T-cell (primary cell): ENCODE data around the gene SLC12A1. TPM values are rescaled to one million over a fixed set of nuclear protein-coding genes. Genes with fewer than 3 reads are reported as not detected.
A peak's percentile ranks its signal among the peaks of the same experiment; 100 is the strongest.

Source experiments
- ATAC-seq, 4 experiments: fragments of 200-7000 bp in 3 of 4; fragments of 150-1000 bp in 1 of 4; cut with Tn5 transposase; replicated peaks in 1 of 4; 1 replicate in 3 of 4; 2 replicates in 1 of 4; pipeline ENCODE4 v1.10.0; 2021; ENCODE audit warnings: moderate library complexity in 3 of 4, mild to moderate bottlenecking in 2 of 4, moderate number of reproducible peaks in 1 of 4
- CTCF ChIA-PET, 2 donors: fragments of 300-600 bp; sonication (Branson Sonifier 250); formaldehyde crosslinking; loops; one replicate each; lab custom pipeline; 2022; ENCODE audit warnings: antibody characterized with exemption in 2 of 2; lab: Charles Lee
- POLR2A ChIA-PET, 2 donors: fragments of 300-600 bp; sonication (Branson Sonifier 250); formaldehyde crosslinking; loops; one replicate each; lab custom pipeline; 2022; ENCODE audit warnings: antibody characterized with exemption in 2 of 2; lab: Charles Lee
- DNase-seq, 35 experiments: peaks; one replicate each; pipeline versions ENCODE4 v3.0.0 to v3.0.0-alpha.2; 2013 to 2023
- H3K27ac ChIP-seq: one replicate; pipeline ENCODE4 v1.5.1; 2013; ENCODE audit warnings: low read length
- H3K27me3 ChIP-seq, 2 experiments: replicated peaks in 1 of 2; 1 replicate in 1 of 2; 2 replicates in 1 of 2; pipeline versions ENCODE4 v1.6.1 to v1.7.0; 2013; ENCODE audit warnings: low read length in 1 of 2, mixed read lengths in 1 of 2; ENCODE audit not compliant: control insufficient read depth in 2 of 2, insufficient read depth in 2 of 2; ENCODE audit errors: extremely low read depth in 1 of 2
- H3K36me3 ChIP-seq, 2 donors: 1 replicate in 1 of 2; 2 replicates in 1 of 2; pipeline versions ENCODE4 v1.6.1 to v1.7.0; 2013; ENCODE audit warnings: low read length in 1 of 2; ENCODE audit not compliant: control insufficient read depth in 2 of 2, insufficient read depth in 1 of 2; ENCODE audit errors: extremely low read depth in 1 of 2
- H3K4me1 ChIP-seq, 2 experiments: 1 replicate in 1 of 2; 2 replicates in 1 of 2; pipeline versions ENCODE4 v1.6.1 to v1.7.0; 2013; ENCODE audit warnings: low read length in 2 of 2, mixed read lengths in 1 of 2; ENCODE audit not compliant: insufficient read depth in 2 of 2, control insufficient read depth in 1 of 2; ENCODE audit errors: extremely low read depth in 1 of 2
- H3K4me3 ChIP-seq, 2 donors: 1 replicate in 1 of 2; 2 replicates in 1 of 2; pipeline versions ENCODE4 v1.5.1 to v1.7.0; 2013; ENCODE audit warnings: mild to moderate bottlenecking in 2 of 2, low read length in 1 of 2, moderate library complexity in 1 of 2; ENCODE audit not compliant: control insufficient read depth in 1 of 2; ENCODE audit errors: extremely low read depth in 1 of 2
- H3K9me3 ChIP-seq: 2 replicates; pipeline ENCODE4 v1.7.0; 2013
- H3K27ac Mint-ChIP-seq, 2 donors: one replicate each; pipeline ENCODE4 v1.8.0; 2020 to 2021; ENCODE audit warnings: mild to moderate bottlenecking in 2 of 2, mixed read lengths in 2 of 2
- H3K27me3 Mint-ChIP-seq, 2 donors: one replicate each; pipeline ENCODE4 v1.8.0; 2021 to 2022; ENCODE audit warnings: mixed read lengths in 2 of 2
- H3K36me3 Mint-ChIP-seq: one replicate; pipeline ENCODE4 v1.8.0; 2021; ENCODE audit warnings: mixed read lengths
- H3K4me1 Mint-ChIP-seq, 3 donors: one replicate each; pipeline ENCODE4 v1.8.0; 2020 to 2022; ENCODE audit warnings: mixed read lengths in 3 of 3, mild to moderate bottlenecking in 1 of 3
- H3K4me3 Mint-ChIP-seq, 3 donors: one replicate each; pipeline ENCODE4 v1.8.0; 2020 to 2022; ENCODE audit warnings: mild to moderate bottlenecking in 3 of 3, mixed read lengths in 3 of 3, moderate library complexity in 3 of 3
- H3K9me3 Mint-ChIP-seq, 3 donors: one replicate each; pipeline ENCODE4 v1.8.0; 2020 to 2022; ENCODE audit warnings: mixed read lengths in 3 of 3
- WGBS: methylation state at CpG from one replicate; pipeline ENCODE4 v1.1.5; 2013; ENCODE audit warnings: missing lambda C conversion rate; ENCODE audit not compliant: insufficient coverage; 5-methylcytosine and 5-hydroxymethylcytosine counted together
- total RNA-seq, 35 experiments: library from RNA in 6 of 35; stranded (reverse) in 6 of 35; fragments of 120-200 nt in 1 of 35; gene quantifications; one replicate each; pipeline versions ENCODE4 v1.2.1 to v1.2.4 and lab custom pipeline; 2013 to 2026

SLC12A1 gene
- total RNA-seq, 5 donors from 2014 or later (not counting 1 experiment from before 2014, with no cell fraction given) = not detected

- Mint-ChIP-seq H3K27ac (no peak overlapping the region), H3K9me3 (peaks cover 7 to 8% (median 7%) of the 10 kb centered on the region in 3 donors), H3K4me3 (no peak overlapping the region), H3K27me3 (peaks cover 32 to 37% of the 10 kb centered on the region in 2 donors), H3K36me3 (no peaks in the 10 kb centered on the region), H3K4me1 (peaks cover 0 to 6% (median 4%) of the 10 kb centered on the region in 3 donors)
- Histone ChIP-seq H3K4me1 (no peaks in the 10 kb centered on the region), H3K4me3 (no peak overlapping the region), H3K36me3 (no peaks in the 10 kb centered on the region), H3K27me3 (peaks cover 5 to 8% of the 10 kb centered on the region in 2 experiments), H3K27ac (no peak overlapping the region), H3K9me3 (no peaks in the 10 kb centered on the region)
- DNase-seq (peak in 18 of 35 experiments; percentile 2 to 39 (median 16)), ATAC-seq (no peak)
- ChIA-PET CTCF (no interaction called here), POLR2A (no interaction called here)
- WGBS = 3% methylated on average over 3 of the region's 15 CpGs
Observed at GRCh38 chr15:48190932-48191573, 15.0 kb upstream of the SLC12A1 start.

GRCh38 chr15:48191574-48192225, 14.4 kb upstream of the SLC12A1 start, which contains the start of gene CTXN2:
Gene CTXN2 (plus strand): TSS chr15:48191665. CDS start chr15:48201301, 9,636 bp downstream.
- H3K36me3 Mint-ChIP-seq = no peaks in the 10 kb centered on the region
- no peak within 1 kb of the TSS for H3K4me3 Mint-ChIP-seq
- POLR2A ChIA-PET = no interaction called here
- H3K27ac ChIP-seq = no peak within 1 kb of the TSS
- H3K4me1 ChIP-seq = no peaks in the 10 kb centered on the region
- H3K4me1 Mint-ChIP-seq = peaks cover 0 to 6% (median 4%) of the 10 kb centered on the region in 3 donors
- H3K9me3 Mint-ChIP-seq = peaks cover 7 to 8% (median 7%) of the 10 kb centered on the region in 3 donors
- H3K27me3 Mint-ChIP-seq = peaks cover 31 to 40% of the 10 kb centered on the region in 2 donors
- peaks cover 5 to 8% of the 10 kb centered on the region in 2 experiments for H3K27me3 ChIP-seq
- 20% methylated on average over 28 of the region's 31 CpGs for WGBS
- H3K27ac Mint-ChIP-seq = no peak within 1 kb of the TSS
- DNase-seq (no peak), ATAC-seq (no peak)
- no peaks in the 10 kb centered on the region for H3K36me3 ChIP-seq
- H3K9me3 ChIP-seq = no peaks in the 10 kb centered on the region
- H3K4me3 ChIP-seq = no peak within 1 kb of the TSS
- CTCF ChIA-PET = no interaction called here

DNA sequence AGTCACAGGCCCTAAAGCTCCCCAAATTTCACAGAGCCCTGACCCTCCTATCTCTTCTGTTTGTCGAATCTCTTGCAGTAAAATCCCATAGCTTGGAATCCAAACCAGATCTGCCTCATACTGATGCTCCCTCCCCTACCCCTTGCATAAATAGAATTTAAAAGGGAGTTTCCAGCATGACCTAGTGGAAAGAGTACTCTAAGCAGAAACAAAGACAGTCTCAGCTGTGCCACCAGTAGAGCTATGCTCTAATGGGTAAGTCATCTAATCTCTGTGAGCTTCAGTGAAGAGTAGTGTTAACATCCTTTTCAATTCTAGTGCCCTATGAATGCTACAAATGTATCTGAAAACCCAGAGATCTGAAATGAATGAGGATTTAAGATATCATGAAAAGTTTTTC, 4.0 kb upstream of the SLC12A1 start:
- no CpG with 5 or more reads among the region's 1 CpG for WGBS
- Histone ChIP-seq H3K36me3 (no peaks in the 10 kb centered on the region), H3K4me3 (no peak overlapping the region), H3K27me3 (no peaks in the 10 kb centered on the region), H3K4me1 (no peaks in the 10 kb centered on the region), H3K9me3 (no peaks in the 10 kb centered on the region), H3K27ac (no peak overlapping the region)
- Mint-ChIP-seq H3K27me3 (peaks cover 15 to 36% of the 10 kb centered on the region in 2 donors), H3K4me1 (no peaks in the 10 kb centered on the region), H3K36me3 (no peaks in the 10 kb centered on the region), H3K27ac (no peak overlapping the region), H3K9me3 (peaks cover 0 to 4% (median 4%) of the 10 kb centered on the region in 3 donors), H3K4me3 (no peak overlapping the region)
- DNase-seq (no peak), ATAC-seq (no peak)
- ChIA-PET CTCF (no interaction called here), POLR2A (no interaction called here)

- no peaks in the 10 kb centered on the region for H3K4me1 Mint-ChIP-seq
- DNase-seq (no peak), ATAC-seq (no peak)
- Histone ChIP-seq H3K27ac (no peak overlapping the region), H3K27me3 (peaks cover 0 to 2% of the 10 kb centered on the region in 2 experiments), H3K9me3 (no peaks in the 10 kb centered on the region), H3K36me3 (no peaks in the 10 kb centered on the region), H3K4me1 (no peaks in the 10 kb centered on the region), H3K4me3 (no peak overlapping the region)
- H3K27ac Mint-ChIP-seq = no peak overlapping the region
- no peak overlapping the region for H3K4me3 Mint-ChIP-seq
- WGBS = 67% methylated on average over 1 of the region's 1 CpG
- ChIA-PET CTCF (no interaction called here), POLR2A (no interaction called here)
- no peaks in the 10 kb centered on the region for H3K9me3 Mint-ChIP-seq
- H3K36me3 Mint-ChIP-seq = no peaks in the 10 kb centered on the region
- peaks cover 9 to 11% of the 10 kb centered on the region in 2 donors for H3K27me3 Mint-ChIP-seq
Observed at GRCh38 chr15:48221261-48221660, 15.2 kb downstream of the SLC12A1 start.

- DNase-seq (no peak), ATAC-seq (no peak)
- WGBS = 89% methylated on average over 4 of the region's 4 CpGs
- peaks cover 9 to 11% of the 10 kb centered on the region in 2 donors for H3K27me3 Mint-ChIP-seq
- no peaks in the 10 kb centered on the region for H3K4me1 ChIP-seq
- H3K27ac ChIP-seq = no peak overlapping the region
- POLR2A ChIA-PET = no interaction called here
- no peaks in the 10 kb centered on the region for H3K4me1 Mint-ChIP-seq
- no peak overlapping the region for H3K4me3 ChIP-seq
- H3K9me3 Mint-ChIP-seq = no peaks in the 10 kb centered on the region
- no peak overlapping the region for H3K4me3 Mint-ChIP-seq
- H3K36me3 Mint-ChIP-seq = no peaks in the 10 kb centered on the region
- CTCF ChIA-PET = no interaction called here
- H3K27ac Mint-ChIP-seq = no peak overlapping the region
- H3K27me3 ChIP-seq = peaks cover 0 to 2% of the 10 kb centered on the region in 2 experiments
- no peaks in the 10 kb centered on the region for H3K36me3 ChIP-seq
- H3K9me3 ChIP-seq = no peaks in the 10 kb centered on the region
Observed at GRCh38 chr15:48221885-48222284, 15.8 kb downstream of the SLC12A1 start.

- Histone ChIP-seq H3K9me3 (no peaks in the 10 kb centered on the region), H3K27ac (no peak overlapping the region), H3K4me3 (no peak overlapping the region), H3K4me1 (no peaks in the 10 kb centered on the region), H3K27me3 (peaks cover 0 to 2% of the 10 kb centered on the region in 2 experiments), H3K36me3 (no peaks in the 10 kb centered on the region)
- no peaks in the 10 kb centered on the region for H3K36me3 Mint-ChIP-seq
- CTCF ChIA-PET = no interaction called here
- peaks cover 8 to 9% of the 10 kb centered on the region in 2 donors for H3K27me3 Mint-ChIP-seq
- no peak overlapping the region for H3K27ac Mint-ChIP-seq
- DNase-seq = no peak
- H3K9me3 Mint-ChIP-seq = no peaks in the 10 kb centered on the region
- H3K4me1 Mint-ChIP-seq = no peaks in the 10 kb centered on the region
- POLR2A ChIA-PET = no interaction called here
- no peak overlapping the region for H3K4me3 Mint-ChIP-seq
- ATAC-seq = no peak
- WGBS = 50% methylated on average over 1 of the region's 1 CpG
Observed at GRCh38 chr15:48222627-48223026, 16.5 kb downstream of the SLC12A1 start.
